ENCODE results near the gene WDR18. TPM values are rescaled to one million over a fixed set of nuclear protein-coding genes. Genes with fewer than 3 reads are reported as not detected.

Gene WDR18
- total and polyA plus RNA-seq, 2 of the 8 experiments (the other 6 are each of a cell fraction or from before 2014, with no cell fraction given): 87.7 to 177 TPM

DNA sequence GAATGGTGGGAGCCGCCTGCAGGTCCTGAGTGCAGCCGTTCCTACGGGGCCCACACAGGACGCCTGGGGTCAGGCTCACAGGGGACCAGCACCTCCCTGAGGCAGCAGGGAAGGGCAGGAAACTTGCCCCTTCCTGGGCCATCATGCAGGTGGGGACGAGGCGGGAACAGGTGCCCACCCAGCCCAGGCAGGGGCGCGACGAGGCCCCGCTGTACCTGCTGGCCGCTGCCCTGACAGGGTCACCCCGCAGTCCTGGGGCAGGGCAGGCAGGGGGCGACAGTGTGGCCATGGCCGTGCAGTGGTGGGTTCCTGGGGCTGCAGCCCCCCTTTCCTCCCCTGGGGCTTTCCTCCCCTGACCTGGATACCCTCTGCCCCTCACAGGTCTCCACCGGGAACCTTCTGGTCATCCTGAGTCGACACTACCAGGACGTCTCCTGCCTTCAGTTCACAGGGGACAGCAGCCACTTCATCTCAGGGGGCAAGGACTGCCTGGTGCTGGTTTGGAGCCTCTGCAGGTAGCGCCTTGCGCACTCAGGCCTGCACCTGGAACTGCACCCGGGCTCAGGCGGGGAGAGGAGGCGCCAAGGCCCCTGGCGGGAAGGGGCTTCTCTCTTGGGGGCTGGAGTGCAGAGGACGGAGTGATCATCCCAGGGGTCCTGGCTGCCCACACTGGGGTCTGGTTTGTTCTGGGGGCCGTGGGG, 5.4 kb downstream of the WDR18 start:
- no peak overlapping the region for H2AK5ac ChIP-seq (ENCODE audit: low read depth, low read length)
- H3K27ac ChIP-seq (ENCODE audit: low read depth, low read length): peak overlapping the region; percentile 26; the same call in 1 of the 2 replicates
- H3K79me1 ChIP-seq (ENCODE audit: low read depth, low read length): peaks cover 5% of the 10 kb centered on the region
- no peak overlapping the region for H2BK12ac ChIP-seq (ENCODE audit: low read depth, low read length)
- no peak overlapping the region for H4K5ac ChIP-seq (ENCODE audit: insufficient read length, low read depth, low read length)
- no peak overlapping the region for H3K56ac ChIP-seq (replicated peaks; ENCODE audit: insufficient read length, low read depth, low read length)
- ChIA-PET CTCF (ENCODE audit: partially characterized antibody) (interaction anchor here (1.3 to 1.6 kb wide), 2 partner anchors 13 to 67 kb away, joined by 3 to 7 read pairs; no protein-coding TSS in a partner anchor), POLR2A (ENCODE audit: partially characterized antibody) (interaction anchor here (1.2 to 1.7 kb wide), 2 partner anchors 21 to 183 kb away, joined by 3 to 5 read pairs; no protein-coding TSS in a partner anchor)
- H3K4me2 ChIP-seq (ENCODE audit: insufficient read depth in 1 of 2, low read depth in 2 of 2, low read length in 2 of 2): no peak overlapping the region
- no peak for DNase-seq (ENCODE audit: low read depth in 1 of 2, low spot score in 2 of 2)
- H4K20me1 ChIP-seq (replicated peaks in 1 of 2; ENCODE audit: control insufficient read depth in 1 of 2, insufficient read depth in 2 of 2, low read length in 2 of 2): peaks cover 9 to 19% of the 10 kb centered on the region in 2 experiments
- no peaks in the 10 kb centered on the region for H3K9me3 ChIP-seq (ENCODE audit: insufficient read depth in 2 of 2, low read depth in 1 of 2, low read length in 1 of 2)
- TF ChIP-seq RAD21 (IDR thresholded peaks at IDR 0.05 in 1 of 2, conservative IDR thresholded peaks at IDR 0.05 in 1 of 2; ENCODE audit: low read depth in 2 of 2, low read length in 2 of 2): peak in 1 of 2 experiments; percentile 20; a peak in 1 of 4 replicates
- TF ChIP-seq BRCA1 (IDR thresholded peaks at IDR 0.05; ENCODE audit: low read depth, low read length): no peak
- peak; percentile 60 to 88 (median 73) for TF ChIP-seq CTCF (IDR thresholded peaks at IDR 0.05; ENCODE audit: control extremely low read depth in 1 of 3, insufficient read depth in 1 of 3, low read depth in 1 of 3, low read length in 3 of 3)
- TF ChIP-seq CHD2 (IDR thresholded peaks at IDR 0.05; ENCODE audit: low read length): no peak
- peak; percentile 66 for TF ChIP-seq POLR2AphosphoS5 (IDR thresholded peaks at IDR 0.05; ENCODE audit: low read depth, low read length)
- peaks cover 7 to 39% (median 23%) of the 10 kb centered on the region in 4 experiments; a peak in 6 of 8 replicates for H3K36me3 ChIP-seq (ENCODE audit: control insufficient read depth in 2 of 4, insufficient read depth in 4 of 4, low read length in 3 of 4)
- no peak overlapping the region for H3K18ac ChIP-seq (ENCODE audit: extremely low read depth, low read length)
- no peak overlapping the region for H2BK5ac ChIP-seq (ENCODE audit: low read depth, low read length)
- peaks cover 4% of the 10 kb centered on the region; the same call in 1 of the 2 replicates for H3K23me2 ChIP-seq (ENCODE audit: low read depth, low read length)
- no peak overlapping the region for H3K14ac ChIP-seq (ENCODE audit: insufficient read length)
- peaks cover 0 to 17% of the 10 kb centered on the region in 2 experiments; a peak in 2 of 4 replicates for H3K79me2 ChIP-seq (ENCODE audit: control insufficient read depth in 1 of 2, insufficient read depth in 2 of 2, low read length in 2 of 2)
- H3K4me1 ChIP-seq (replicated peaks in 1 of 4; ENCODE audit: control insufficient read depth in 3 of 4, insufficient read depth in 4 of 4, low read length in 3 of 4): peaks cover 0 to 4% (median under 1%) of the 10 kb centered on the region in 4 experiments; a peak in 2 of 7 replicates
- no peak overlapping the region for H3K9ac ChIP-seq (replicated peaks in 1 of 4; ENCODE audit: extremely low read depth in 1 of 4, low read depth in 3 of 4, low read length in 3 of 4)
- no peak overlapping the region for H4K91ac ChIP-seq (replicated peaks; ENCODE audit: insufficient read length, low read length)
- peak overlapping the region; percentile 35; the same call in 1 of the 2 replicates for H4K8ac ChIP-seq (ENCODE audit: extremely low read depth, insufficient read depth, low read length)
- H3K27me3 ChIP-seq (replicated peaks in 1 of 4; ENCODE audit: control insufficient read depth in 3 of 4, extremely low read depth in 1 of 4, insufficient read depth in 3 of 4, low read length in 3 of 4): no peaks in the 10 kb centered on the region
- no peak overlapping the region for H2BK15ac ChIP-seq (ENCODE audit: low read length)
- FAIRE-seq: no peak
- H3K4ac ChIP-seq (replicated peaks; ENCODE audit: insufficient read length, low read depth, low read length): no peak overlapping the region
- no peak overlapping the region for H2AFZ ChIP-seq (ENCODE audit: low read length)
- WGBS, 2 experiments (ENCODE audit: extremely low coverage in 1 of 2, insufficient coverage in 1 of 2, insufficient read length in 1 of 2, insufficient replicate concordance in 2 of 2, low coverage in 1 of 2, low lambda C conversion rate in 2 of 2, missing lambda C conversion rate in 1 of 2): 92% methylated on average over 20 of the region's 25 CpGs; no CpG with 5 or more reads in 1 of the 2 experiments
- no peak overlapping the region for H3K23ac ChIP-seq (ENCODE audit: insufficient read length)
- no peak overlapping the region for H2BK120ac ChIP-seq (replicated peaks; ENCODE audit: low read depth, low read length)
- no peak overlapping the region for H3K4me3 ChIP-seq (ENCODE audit: extremely low read depth in 1 of 4, insufficient read depth in 2 of 4, low read depth in 3 of 4, low read length in 4 of 4)
- no peak overlapping the region for H2BK20ac ChIP-seq (ENCODE audit: low read length)

Measured in H1 (cell line).